AG09319 (cell line): ENCODE results near the gene RBMS1.

Experiments
- DNase-seq: peaks from one replicate; pipeline ENCODE4 v3.0.0-alpha.2; 2010; ENCODE audit warnings: low read depth; ENCODE audit errors: extremely low read depth
- CTCF ChIP-seq: IDR thresholded peaks from 2 replicates; pipeline ENCODE4 v1.5.1; 2011; ENCODE audit warnings: low read depth, mild to moderate bottlenecking, inconsistent platforms, low read length, moderate library complexity

The RBMS1 gene

GRCh38 chr2:160408173-160408958 lies 85.2 kb downstream of the RBMS1 start:
- TF ChIP-seq CTCF, result no peak
- no peak for DNase-seq

GRCh38 chr2:160407393-160408172 lies 86.0 kb downstream of the RBMS1 start:
- no peak for DNase-seq
- TF ChIP-seq CTCF, result peak; percentile 1; the same call in 1 of the 2 replicates

GRCh38 chr2:160406591-160407392 lies 86.8 kb downstream of the RBMS1 start:
- TF ChIP-seq CTCF, result no peak
- DNase-seq, result no peak

- no peak for TF ChIP-seq CTCF
- DNase-seq, result no peak
These were observed 88.3 kb downstream of the RBMS1 start for GRCh38 chr2:160405077-160405867.

GRCh38 chr2:160402997-160403979 lies 90.3 kb downstream of the RBMS1 start:
- no peak for TF ChIP-seq CTCF
- DNase-seq, result no peak

GRCh38 chr2:160402501-160402900 lies 91.1 kb downstream of the RBMS1 start:
- no peak for DNase-seq

More at GRCh38 chr2:160402501-160402900, 91.1 kb downstream of the RBMS1 start:
- no peak for TF ChIP-seq CTCF
